Endothelial cell of hepatic sinusoid (primary cell): ENCODE measurements around the gene PMEPA1.

Source experiments
- in situ Hi-C: cut with HindIII; loops from 2 replicates; pipeline ENCODE4 v1.10.0; 2017; ENCODE audit warnings: low sequenced_read_pairs

PMEPA1 gene, protein sequence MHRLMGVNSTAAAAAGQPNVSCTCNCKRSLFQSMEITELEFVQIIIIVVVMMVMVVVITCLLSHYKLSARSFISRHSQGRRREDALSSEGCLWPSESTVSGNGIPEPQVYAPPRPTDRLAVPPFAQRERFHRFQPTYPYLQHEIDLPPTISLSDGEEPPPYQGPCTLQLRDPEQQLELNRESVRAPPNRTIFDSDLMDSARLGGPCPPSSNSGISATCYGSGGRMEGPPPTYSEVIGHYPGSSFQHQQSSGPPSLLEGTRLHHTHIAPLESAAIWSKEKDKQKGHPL

DNA sequence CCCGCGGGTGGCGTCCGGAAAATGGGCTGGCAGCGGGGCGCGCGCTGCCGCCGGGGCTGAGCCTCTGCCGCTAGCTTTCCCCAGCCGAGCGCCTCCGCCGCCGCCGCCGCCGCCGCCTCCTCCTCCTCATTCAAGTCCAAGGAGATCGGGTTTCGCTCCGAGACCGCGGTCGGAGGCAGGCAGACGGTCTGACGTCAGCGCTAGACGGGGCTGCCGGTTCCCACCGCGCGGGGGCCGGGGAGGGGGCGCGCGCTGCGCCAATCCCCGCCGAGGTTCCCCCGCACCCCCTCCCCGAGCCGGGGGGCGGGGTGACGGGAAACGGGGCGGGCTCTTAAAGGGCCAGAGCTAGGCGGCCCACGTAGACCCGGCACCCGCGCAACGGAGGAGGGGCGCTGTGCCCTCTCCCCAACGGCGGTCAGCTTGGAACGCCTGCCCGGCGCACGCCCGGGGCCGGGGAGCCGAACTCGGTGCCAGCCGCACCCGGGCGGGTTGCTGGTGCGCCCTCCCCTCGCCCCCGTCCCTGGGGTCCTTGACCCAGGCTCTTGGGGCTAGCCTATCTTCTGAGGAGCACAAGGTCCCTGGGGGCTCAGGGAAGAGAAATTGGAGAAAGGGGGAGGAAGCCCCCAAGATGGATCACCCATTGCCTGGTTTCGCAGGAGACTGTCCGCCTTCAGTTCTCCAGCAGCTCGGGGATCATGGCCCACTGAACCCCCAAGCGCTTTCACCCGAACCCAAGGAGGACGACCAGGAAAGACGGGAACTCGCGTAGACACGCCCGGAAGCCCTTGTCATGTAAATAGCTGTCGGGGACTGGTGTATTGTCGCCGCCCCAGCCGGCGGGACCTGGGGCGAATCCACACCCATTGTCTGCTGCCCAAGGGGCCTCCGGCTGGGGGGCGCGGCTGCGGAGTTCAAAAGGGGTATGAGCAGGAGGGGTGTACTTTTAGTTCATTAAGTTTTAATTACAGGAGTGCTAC, at the start of gene PMEPA1:
Gene PMEPA1 (minus strand): TSS at position 193 of the 977 bp plus-strand sequence. CDS start 433 bp downstream, outside the sequence.
- in situ Hi-C loops: no loop called here

DNA sequence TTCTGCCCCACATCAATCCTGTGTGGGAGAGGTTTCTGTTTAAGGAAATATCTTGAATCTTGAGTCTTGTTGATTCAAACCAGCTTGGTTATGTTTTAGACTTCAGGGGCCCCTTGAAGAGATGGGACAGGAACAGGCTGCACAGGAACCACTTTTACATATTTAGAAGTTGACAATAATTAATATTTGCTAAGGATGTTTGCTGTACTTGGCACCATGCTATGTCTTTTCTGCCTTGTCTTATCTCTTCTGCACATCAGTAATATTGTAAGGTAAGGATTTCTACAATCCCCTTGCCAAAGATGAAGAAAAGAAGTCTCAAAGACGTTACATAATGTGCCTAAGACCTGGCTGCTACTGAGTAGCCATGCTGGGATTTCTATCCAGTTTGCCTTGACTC, 48.0 kb upstream of the PMEPA1 start:
- in situ Hi-C loops: no loop called here

DNA sequence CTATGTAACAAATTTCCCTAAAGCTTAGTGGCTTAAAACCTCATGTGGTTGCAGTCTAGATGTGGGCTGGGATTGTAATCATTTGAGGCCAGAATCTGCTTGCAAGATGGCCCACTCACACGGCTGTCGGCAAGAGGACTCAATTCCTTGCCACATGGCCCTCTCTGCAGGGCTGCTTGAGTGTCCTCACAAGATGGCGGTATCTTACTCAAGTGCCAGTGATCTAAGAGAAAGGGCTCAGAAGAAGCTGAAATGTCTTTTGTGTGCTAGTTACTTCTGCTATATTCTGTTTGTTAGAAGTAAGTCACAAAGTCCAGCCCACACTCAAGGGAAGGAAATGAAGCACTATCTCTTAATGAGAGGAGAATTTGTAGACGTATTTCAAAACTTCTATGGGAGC, 47.1 kb upstream of the PMEPA1 start:
- in situ Hi-C loops: no loop called here

DNA sequence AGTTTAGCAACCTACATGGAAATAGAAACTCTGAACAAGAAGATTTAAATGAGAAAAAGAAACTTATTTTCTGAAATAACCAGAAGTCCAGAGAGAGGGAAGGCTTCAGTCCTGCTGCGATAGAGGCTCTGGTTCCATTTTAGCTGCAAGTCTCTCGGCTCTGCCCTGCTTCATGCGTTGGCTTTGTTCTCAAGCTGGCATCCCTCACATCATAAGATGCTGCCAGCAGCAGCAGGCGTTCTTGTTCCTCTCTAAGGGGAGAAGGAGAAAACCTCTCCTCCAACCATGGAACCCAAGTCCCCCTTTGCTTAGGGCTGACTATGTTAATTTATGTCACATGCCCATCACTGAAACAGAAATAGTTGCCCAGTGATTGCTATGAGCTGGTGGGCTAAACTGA, 46.4 kb upstream of the PMEPA1 start:
- in situ Hi-C loops: no loop called here

DNA sequence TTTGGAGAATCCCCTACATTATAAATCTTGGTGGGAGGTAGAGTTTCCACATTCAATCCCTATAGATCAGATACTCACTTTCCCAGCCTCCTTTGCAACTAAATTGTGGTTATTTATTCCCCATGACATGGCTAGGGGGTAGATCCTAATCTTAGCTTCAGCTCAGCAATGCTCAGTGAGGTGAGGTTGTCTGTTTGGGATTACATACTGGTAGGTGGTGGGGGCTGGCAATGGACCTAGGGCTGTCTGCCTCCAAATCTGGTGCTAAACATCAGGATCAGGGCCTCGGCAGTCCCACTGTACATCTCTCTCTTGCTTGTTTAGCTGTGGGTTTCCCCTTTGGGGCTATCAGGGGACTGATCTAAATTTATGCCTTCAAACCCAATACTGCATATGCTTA, 45.8 kb upstream of the PMEPA1 start:
- in situ Hi-C loops: no loop called here

DNA sequence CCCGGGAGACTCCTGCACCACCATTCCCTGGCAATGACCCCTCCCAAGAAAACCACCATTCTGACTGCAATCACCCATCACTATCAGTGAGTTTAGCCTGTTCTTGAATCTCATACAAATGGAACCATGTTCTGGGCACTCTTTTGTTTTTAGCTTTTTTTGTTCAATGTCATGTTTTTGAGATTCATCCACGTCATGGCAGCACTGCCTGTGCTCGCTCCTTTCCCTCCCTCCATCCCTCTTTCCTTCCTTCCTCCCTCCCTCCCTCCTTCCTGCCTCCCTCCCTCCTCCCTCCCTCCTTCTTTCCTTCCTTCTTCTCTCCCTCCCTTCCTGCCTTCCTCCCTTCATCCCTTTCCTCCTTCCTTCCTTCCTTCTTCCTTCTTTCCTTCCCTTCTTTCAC, 44.4 kb upstream of the PMEPA1 start:
- in situ Hi-C loops: no loop called here

DNA sequence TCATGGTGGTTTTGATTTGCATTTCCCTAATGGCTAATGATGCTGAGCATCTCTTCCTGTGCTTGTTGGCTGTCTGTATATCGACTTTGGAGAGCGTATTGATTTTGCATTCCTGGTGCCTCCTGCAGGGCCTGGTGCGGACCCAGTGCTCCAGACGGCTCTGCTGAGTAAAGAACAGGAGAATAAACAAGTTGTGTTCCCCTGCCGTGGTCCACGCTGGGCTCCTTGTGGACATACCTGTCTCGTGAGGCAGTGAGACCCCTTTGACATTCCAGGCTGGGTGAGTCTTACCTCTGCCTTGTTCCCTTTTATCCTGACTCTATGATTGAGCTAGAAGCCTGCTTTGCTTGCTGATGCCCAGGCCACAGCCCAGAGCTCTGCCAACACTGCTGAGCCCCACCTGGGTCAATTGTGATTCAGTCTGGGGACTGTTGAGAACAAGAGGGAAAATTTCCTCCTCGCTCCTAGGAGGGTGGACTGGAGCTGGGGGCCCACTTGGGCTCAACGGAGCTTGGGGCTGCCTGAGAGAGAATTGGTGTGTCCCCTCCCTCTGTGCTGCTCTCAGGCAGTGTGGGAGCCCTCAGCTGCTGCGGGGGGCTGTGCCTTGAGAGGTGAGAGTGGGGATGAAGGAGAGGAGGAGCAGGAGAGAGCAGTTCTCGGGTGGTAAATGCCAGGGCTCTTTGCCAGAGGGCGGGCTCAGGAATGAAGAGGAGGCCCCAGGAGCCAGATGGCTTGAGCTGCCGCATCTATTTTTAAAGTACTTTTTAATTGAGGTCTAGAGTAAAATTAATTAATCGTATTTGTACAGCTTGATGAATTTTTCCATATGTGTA, 43.7 kb upstream of the PMEPA1 start:
- in situ Hi-C loops: no loop called here

DNA sequence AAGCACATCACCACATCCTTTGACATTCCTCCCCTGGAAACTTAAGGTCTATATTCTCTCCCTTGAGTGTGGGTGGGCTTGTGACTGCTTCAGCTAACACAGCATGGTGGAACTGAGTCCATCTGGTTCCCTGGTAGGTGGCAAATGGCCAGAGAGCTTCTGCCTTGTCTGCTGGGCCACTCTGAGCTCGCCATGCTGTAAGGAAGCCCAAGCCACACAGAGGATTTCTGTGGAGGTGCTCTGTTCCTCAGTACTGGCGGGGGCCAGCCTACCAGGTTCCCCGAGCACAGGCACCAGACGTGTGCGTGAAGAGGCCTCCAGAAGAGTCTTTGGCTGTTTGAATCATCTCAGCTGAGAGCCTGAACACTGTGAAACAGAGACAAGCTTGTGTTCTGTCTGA, 41.6 kb upstream of the PMEPA1 start:
- in situ Hi-C loops: no loop called here

DNA sequence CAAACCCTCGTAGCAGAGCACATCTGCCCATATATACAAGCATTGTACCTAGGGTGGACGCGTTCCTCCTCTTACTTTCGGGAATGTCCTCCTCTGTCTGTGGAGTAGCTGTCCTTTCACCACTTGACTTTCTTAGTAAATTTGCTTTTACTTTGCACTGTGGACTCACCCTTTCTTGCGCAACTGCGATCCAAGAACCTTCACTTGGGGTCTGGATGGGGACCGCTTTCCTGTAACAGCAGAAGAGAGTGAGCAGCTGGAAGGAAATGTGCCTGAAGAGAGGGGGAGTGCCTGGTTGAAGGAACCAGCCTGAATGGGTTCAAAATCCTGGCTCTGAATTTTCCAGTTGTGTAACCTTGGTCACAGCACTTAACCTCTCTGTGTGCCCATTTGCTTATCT, 40.1 kb upstream of the PMEPA1 start:
- in situ Hi-C loops: no loop called here

DNA sequence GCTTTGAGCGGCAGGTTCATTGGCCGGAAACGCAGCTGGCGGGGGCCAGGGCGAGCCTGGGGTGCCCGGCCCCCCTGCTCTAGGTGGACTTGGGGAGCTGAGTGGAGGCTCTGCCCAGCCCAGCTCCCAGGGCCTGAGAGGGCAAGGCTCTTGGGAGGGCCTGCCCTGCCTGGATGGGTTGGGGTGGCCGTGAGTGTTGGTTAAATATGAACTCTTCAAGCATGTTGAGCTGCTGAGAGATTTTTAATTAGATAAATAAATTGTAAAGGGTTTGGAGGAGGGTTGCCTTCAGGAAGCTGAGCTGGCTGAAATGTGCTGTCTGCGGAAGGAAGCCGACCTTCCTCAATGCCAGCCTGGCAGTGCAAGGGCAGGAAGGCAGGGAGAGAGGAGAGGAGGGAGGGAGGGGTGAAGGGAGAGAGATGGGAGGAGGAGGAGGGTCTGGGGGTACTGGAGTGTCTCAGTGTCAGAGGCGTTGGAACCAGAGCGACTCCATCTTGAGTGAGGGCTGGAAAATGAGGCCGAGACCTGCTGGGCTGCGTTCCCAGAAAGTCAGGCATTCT, 39.4 kb upstream of the PMEPA1 start:
- in situ Hi-C loops: no loop called here

DNA sequence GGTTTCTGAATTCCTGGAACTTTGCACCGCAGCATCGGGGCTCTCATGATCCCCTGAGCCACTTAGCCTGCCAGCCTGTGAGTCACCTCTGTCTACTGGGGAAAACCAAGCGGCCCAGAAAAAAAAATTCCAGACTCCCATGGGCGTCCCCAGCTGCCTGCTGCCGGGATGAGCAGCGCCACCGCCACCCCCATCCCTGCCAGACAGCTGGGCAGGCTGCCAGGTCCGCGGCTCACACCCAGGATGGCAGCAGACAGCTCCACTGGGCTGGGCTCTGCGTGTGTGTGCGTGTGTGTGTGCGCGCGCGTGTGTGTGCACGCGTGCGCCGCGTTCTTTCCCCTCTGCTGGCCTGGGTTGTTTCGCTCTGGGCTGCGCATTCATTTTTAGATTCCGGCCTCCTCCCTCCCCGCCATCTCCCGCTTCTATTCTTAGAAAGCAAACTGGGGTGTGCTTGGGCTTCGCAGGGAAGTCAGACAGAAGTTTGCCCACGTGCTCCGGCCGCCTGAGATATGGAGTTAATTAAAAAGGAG, 38.9 kb upstream of the PMEPA1 start:
- in situ Hi-C loops: no loop called here

DNA sequence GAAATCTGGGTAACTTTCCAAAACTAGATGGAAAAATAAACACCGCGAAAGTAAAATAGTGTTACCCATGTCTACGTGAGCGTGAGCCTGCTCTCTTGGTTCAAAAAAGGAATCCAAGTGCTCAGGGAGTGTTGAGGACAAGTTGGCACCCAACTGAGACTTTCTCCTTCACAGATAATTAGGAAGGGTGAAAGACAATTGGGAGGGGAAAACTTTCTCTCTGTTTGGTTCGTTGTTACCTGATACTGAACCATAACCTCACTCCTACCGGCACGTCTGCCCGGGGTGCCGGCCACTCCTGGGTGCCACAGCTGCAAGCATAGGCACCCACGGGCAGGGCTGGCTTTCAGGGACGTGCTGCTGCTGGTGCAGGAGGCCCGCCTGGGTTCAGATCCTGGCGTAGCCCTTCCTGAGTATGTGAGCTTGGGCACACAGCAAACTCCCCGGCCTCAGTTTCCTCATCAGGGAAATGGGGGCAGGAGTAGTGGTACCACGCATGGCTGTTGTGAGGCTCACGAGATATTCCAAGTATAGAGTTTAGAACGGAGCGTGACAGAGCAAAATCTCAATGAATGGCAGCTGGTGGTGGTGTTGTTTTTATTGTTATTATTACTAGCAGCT, 38.2 kb upstream of the PMEPA1 start:
- in situ Hi-C loops: no loop called here

DNA sequence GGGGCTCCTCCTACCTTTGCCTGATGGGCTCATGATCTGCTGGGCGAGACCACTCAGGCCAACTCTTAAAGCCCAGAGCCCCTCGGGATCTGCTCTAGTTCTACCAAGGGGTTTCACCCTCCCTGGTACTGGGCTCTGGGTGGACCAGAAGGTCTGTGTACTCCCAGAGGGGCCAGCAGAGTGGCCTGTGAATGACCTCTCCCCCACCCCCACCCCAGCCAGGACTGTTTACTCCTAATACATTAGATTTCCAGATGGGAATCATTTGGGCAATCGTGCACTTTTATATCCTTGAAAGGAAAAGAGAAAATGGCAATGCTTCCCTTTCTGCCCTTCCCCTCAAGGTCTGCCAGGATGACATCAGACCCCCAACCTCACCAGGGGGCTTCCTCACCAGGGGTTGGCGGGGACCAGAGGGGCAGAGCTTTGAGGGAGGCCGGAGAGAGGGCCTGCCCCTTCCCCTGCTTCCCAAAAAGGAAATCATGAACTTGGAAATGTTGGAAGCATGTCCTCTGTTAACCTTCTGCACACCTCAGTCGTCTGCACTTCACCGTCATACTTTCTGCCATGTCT, 37.1 kb upstream of the PMEPA1 start:
- in situ Hi-C loops: no loop called here

DNA sequence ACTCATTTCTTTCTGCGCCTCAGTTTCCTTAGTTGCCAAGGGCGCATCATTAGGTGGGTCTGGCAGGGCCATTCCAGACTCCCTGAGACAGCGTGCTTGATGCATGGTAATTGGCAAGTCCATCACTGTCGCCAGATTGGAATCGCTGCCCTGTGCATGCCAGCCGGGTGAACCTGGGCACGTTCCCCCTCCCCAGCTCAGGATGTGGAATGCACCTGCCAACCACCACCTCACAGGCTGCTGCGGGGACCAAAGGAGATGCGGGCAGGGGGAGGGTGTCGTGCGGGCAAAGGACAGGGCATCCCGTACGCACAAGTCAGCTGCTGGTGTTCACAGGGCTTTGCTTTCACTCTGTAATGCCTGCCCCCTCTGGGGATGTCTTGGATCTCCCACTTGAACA, 36.4 kb upstream of the PMEPA1 start:
- in situ Hi-C loops: no loop called here

DNA sequence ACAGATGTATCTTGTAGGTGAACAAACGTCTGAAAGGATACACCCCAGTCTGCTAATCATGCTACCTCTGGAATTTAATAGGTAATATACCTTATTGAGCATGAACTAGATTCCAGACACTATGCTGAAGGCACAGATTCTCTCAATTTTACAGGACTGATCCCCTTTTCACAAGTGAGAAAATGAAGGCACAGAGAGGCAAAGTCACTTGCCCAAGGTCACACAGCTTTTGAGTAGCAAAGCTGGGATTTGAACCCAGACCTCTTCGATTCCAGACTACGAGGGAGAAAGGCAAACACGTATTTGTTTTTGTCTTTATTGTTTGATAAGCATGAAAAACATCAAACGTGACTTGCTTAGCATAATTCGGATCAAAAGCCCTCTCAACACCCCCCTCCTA, 34.4 kb upstream of the PMEPA1 start:
- in situ Hi-C loops: no loop called here

DNA sequence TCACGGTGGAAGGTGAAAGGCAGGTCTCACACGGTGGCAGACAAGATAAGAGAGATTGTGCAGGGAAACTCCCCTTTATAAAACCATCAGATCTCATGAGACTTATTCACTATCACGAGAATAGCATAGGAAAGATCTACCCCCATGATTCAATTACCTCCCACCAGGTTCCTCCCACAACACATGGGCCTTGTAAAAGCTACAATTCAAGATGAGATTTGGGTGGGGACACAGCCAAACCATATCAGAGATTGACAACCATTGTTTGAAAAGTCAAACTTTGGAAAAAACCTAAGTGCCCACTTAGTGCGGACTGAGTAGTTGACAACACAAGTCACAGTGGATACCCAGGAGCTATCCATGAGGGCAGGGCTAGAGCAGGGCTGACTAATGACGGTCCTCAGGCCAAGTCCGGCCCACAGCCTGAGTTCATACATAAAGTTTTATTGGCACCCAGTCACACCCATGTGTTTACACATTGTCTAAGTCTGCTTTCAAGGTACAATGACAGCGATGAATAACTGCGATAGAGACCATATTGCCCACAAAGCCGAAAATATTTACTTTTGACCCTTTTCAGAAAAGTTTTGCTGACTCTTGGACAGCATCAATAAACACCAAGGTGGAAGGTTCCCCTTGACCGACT, 33.8 kb upstream of the PMEPA1 start:
- in situ Hi-C loops: no loop called here

DNA sequence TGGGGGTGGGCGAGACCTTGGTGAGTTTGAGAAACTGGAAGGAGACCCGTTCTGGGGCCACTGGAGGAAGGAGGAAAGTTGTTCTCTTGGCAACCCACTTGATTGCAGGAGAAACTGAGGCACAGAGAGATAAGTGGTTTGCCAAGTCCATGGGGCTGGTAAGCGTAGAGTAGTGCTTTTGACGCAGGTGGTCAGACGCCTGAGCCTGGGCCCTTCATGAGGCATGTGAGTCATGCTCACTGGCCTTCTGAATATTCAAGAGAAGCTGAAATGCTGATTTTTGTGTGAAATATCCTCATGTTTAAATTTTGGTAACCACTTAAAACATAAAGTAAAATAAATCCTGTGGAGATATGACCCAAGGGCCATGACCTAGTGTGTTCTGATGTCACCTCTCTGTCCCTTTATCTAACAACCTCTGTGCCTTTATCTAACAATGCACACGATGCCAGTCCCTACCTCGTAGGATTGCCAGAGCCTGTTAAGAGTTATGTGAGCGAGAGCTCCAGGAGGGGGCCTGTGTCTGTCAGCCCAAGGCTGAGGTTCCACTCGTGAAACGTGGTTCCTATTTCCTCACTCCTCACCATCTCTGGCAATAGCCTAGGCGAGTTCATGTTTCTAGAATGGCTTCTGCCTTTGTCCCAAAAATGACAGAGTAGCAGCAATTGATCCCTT, 32.8 kb upstream of the PMEPA1 start:
- in situ Hi-C loops: no loop called here

DNA sequence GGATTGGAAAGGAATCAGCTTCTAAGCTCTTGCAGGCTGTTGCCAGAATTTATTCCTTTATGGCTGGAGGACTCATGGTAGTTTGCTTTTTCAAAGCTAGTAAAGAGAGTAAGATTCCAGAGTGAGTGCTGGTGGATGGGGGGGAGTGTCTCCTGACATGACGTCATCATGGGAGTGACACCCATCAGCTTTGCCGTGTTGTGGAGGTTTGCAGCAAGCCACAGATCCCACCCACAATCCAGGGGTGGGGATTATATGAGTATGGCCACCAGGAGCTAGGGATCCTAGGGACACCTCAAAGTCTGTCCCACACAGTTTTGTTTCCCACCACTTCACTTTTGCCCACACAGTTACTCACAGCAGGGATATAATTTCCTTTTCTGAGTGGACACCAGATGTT, 28.7 kb upstream of the PMEPA1 start:
- in situ Hi-C loops: loop anchor here (5.0 kb wide), 1 partner anchor 86 kb away; no protein-coding TSS in a partner anchor

DNA sequence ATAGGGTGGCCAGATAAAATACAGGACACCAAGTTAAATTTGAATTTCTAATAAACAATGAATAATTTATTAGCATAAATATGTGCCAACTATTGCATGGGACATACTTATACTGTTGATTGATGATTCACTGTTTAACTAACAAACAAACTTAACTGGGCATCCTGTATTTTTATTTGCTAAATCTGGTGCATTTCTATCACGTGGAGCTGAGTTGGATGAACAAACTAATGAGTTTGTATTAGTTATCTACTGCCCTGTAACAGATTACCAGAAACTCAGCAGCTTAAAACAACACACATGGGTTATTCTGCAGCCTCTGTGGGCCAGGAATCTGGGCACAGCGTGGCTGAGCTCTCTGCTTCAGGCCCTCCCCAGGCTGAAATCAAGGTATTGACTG, 28.2 kb upstream of the PMEPA1 start:
- in situ Hi-C loops: loop anchor here (5.0 kb wide), 1 partner anchor 86 kb away; no protein-coding TSS in a partner anchor
